MCF 10A (cell line): ENCODE measurements around the gene ARHGEF7. TPM values are rescaled to one million over a fixed set of nuclear protein-coding genes. Genes with fewer than 3 reads are reported as not detected.

Experiments
- BruUV-seq: library from RNA; stranded (reverse); fragments of 400-500 nt; replicated peaks from 2 replicates; lab custom pipeline; 2021; lab: Mats Ljungman, UMichigan
- CTCF ChIA-PET: fragments of 300-600 bp; sonication (Branson Sonifier 250); formaldehyde crosslinking; extraction: SDS; loops from one replicate; lab custom pipeline; 2021; ENCODE audit warnings: antibody characterized with exemption, inconsistent platforms; lab: Yijun Ruan, JAX
- POLR2A ChIA-PET: fragments of 300-600, 350-650 bp; sonication (Branson Sonifier 250); formaldehyde crosslinking; extraction: SDS; loops from one replicate; lab custom pipeline; 2020; ENCODE audit warnings: antibody characterized with exemption, inconsistent platforms; lab: Yijun Ruan, JAX
- DNase-seq: peaks from one replicate; pipeline ENCODE4 v3.0.0-alpha.2; 2018; ENCODE audit not compliant: unreplicated experiment
- H3K27ac Mint-ChIP-seq: one replicate; pipeline ENCODE4 v1.8.0; 2022; ENCODE audit warnings: mild to moderate bottlenecking, low read depth, mixed read lengths; ENCODE audit not compliant: unreplicated experiment
- H3K27me3 Mint-ChIP-seq: one replicate; pipeline ENCODE4 v1.8.0; 2022; ENCODE audit warnings: mixed read lengths; ENCODE audit not compliant: insufficient read depth, unreplicated experiment
- H3K36me3 Mint-ChIP-seq: one replicate; pipeline ENCODE4 v1.8.0; 2022; ENCODE audit warnings: mild to moderate bottlenecking, moderate library complexity, mixed read lengths; ENCODE audit not compliant: insufficient read depth, unreplicated experiment
- H3K4me1 Mint-ChIP-seq: one replicate; pipeline ENCODE4 v1.8.0; 2022; ENCODE audit warnings: mixed read lengths; ENCODE audit not compliant: insufficient read depth, unreplicated experiment
- H3K4me3 Mint-ChIP-seq: one replicate; pipeline ENCODE4 v1.8.0; 2022; ENCODE audit warnings: mild to moderate bottlenecking, moderate library complexity, mixed read lengths; ENCODE audit not compliant: unreplicated experiment
- H3K9me3 Mint-ChIP-seq: one replicate; pipeline ENCODE4 v1.8.0; 2022; ENCODE audit warnings: mixed read lengths; ENCODE audit not compliant: unreplicated experiment
- CTCF ChIP-seq: fragments of 200-600 bp; IDR thresholded peaks from one replicate; pipeline ENCODE4 v1.8.0; 2022; ENCODE audit warnings: antibody characterized with exemption, mild to moderate bottlenecking; ENCODE audit not compliant: unreplicated experiment
- intact Hi-C: fragments of 100-400 bp; cut with micrococcal nuclease; formaldehyde crosslinking; loops from 2 replicates; pipeline ENCODE4 v1.14.1; 2022
- total RNA-seq: library from RNA; stranded (reverse); gene quantifications from 2 replicates; pipeline ENCODE4 v1.2.3, GENCODE V29; 2022

The ARHGEF7 gene
- total RNA-seq, 1 experiment from 2014 or later, result 43.5 TPM

- Mint-ChIP-seq H3K4me1 (no peaks in the 10 kb centered on the region), H3K9me3 (no peaks in the 10 kb centered on the region), H3K27ac (no peak overlapping the region), H3K4me3 (no peak overlapping the region), H3K36me3 (no peaks in the 10 kb centered on the region), H3K27me3 (peaks cover 83% of the 10 kb centered on the region)
- BruUV-seq, result no TSS peak
- TF ChIP-seq CTCF, result no peak
- ChIA-PET POLR2A (no interaction called here), CTCF (interaction anchor here (0.7 to 1.1 kb wide), 2 partner anchors 49 to 94 kb away, joined by 3 read pairs; no protein-coding TSS in a partner anchor)
- intact Hi-C loops, result no loop called here
- no peak for DNase-seq
These were observed 1.7 kb downstream of the ARHGEF7 start for GRCh38 chr13:111116856-111117255.

- Mint-ChIP-seq H3K9me3 (no peaks in the 10 kb centered on the region), H3K36me3 (no peaks in the 10 kb centered on the region), H3K27ac (no peak overlapping the region), H3K27me3 (peaks cover 79% of the 10 kb centered on the region), H3K4me1 (no peaks in the 10 kb centered on the region), H3K4me3 (no peak overlapping the region)
- DNase-seq, result no peak
- no TSS peak for BruUV-seq
- CTCF ChIA-PET, result interaction anchor here (0.6 to 1.1 kb wide), 3 partner anchors 49 to 308 kb away, joined by 3 to 4 read pairs (median 3); no protein-coding TSS in a partner anchor
- intact Hi-C loops, result no loop called here
- POLR2A ChIA-PET, result no interaction called here
- TF ChIP-seq CTCF, result no peak
These were observed 2.2 kb downstream of the ARHGEF7 start for GRCh38 chr13:111117289-111117688.

- no peak for DNase-seq
- Mint-ChIP-seq H3K27ac (no peak overlapping the region), H3K4me1 (no peaks in the 10 kb centered on the region), H3K36me3 (no peaks in the 10 kb centered on the region), H3K27me3 (peaks cover 72% of the 10 kb centered on the region), H3K4me3 (no peak overlapping the region), H3K9me3 (no peaks in the 10 kb centered on the region)
- no TSS peak for BruUV-seq
- TF ChIP-seq CTCF, result no peak
- intact Hi-C loops, result no loop called here
- ChIA-PET CTCF (no interaction called here), POLR2A (no interaction called here)
These were observed 2.9 kb downstream of the ARHGEF7 start for GRCh38 chr13:111117961-111118360.

GRCh38 chr13:111118898-111119607, 3.9 kb downstream of the ARHGEF7 start:
- H3K27me3 Mint-ChIP-seq, result peaks cover 61% of the 10 kb centered on the region
- POLR2A ChIA-PET, result interaction anchor here (0.8 kb wide), 1 partner anchor 11 kb away, joined by 3 read pairs; no protein-coding TSS in a partner anchor
- no peak overlapping the region for H3K27ac Mint-ChIP-seq
- intact Hi-C loops, result no loop called here
- CTCF ChIA-PET, result no interaction called here
- no peak for TF ChIP-seq CTCF
- DNase-seq, result no peak
- no peak overlapping the region for H3K4me3 Mint-ChIP-seq
- BruUV-seq, result no TSS peak
- H3K4me1 Mint-ChIP-seq, result no peaks in the 10 kb centered on the region
- no peaks in the 10 kb centered on the region for H3K36me3 Mint-ChIP-seq
- H3K9me3 Mint-ChIP-seq, result no peaks in the 10 kb centered on the region
